SU-DHL-6 (cell line): ENCODE measurements around the gene MMP20.

Source experiments
- H2AFZ ChIP-seq: fragments of 200-600 bp; sonication (generic); 2 replicates; pipeline ENCODE4 v1.6.1; 2014; ENCODE audit warnings: low read depth, mild to moderate bottlenecking, moderate library complexity, mixed read lengths, antibody characterized with exemption, low read length; ENCODE audit not compliant: severe bottlenecking
- H3F3A ChIP-seq: fragments of 200-600 bp; shearing (Covaris generic); 2 replicates; pipeline ENCODE4 v1.6.0; 2016; ENCODE audit warnings: antibody characterized with exemption, mild to moderate bottlenecking; ENCODE audit not compliant: insufficient read depth
- H3K27ac ChIP-seq: fragments of 200-600 bp; sonication (generic); 2 replicates; pipeline ENCODE4 v1.5.1; 2016; ENCODE audit warnings: low read depth, mild to moderate bottlenecking, low read length, moderate library complexity, mixed read lengths
- H3K27me3 ChIP-seq: fragments of 200-600 bp; sonication (generic), shearing (Covaris generic); 2 replicates; pipeline ENCODE4 v1.6.0; 2014; ENCODE audit warnings: mild to moderate bottlenecking, low read length
- H3K36me3 ChIP-seq: fragments of 200-600 bp; sonication (generic); 2 replicates; pipeline ENCODE4 v1.6.1; 2014; ENCODE audit warnings: mild to moderate bottlenecking, low read length, mixed read lengths
- H3K4me2 ChIP-seq: fragments of 300-600, 200-600 bp; shearing (Covaris generic), sonication (generic); 2 replicates; pipeline ENCODE4 v1.6.0; 2014; ENCODE audit warnings: low read length, low read depth, mild to moderate bottlenecking; ENCODE audit not compliant: poor library complexity, severe bottlenecking
- H3K4me3 ChIP-seq: fragments of 200-600 bp; sonication (generic); 2 replicates; pipeline ENCODE4 v1.5.1; 2014; ENCODE audit warnings: antibody characterized with exemption, low read length, mild to moderate bottlenecking, mixed read lengths; ENCODE audit not compliant: insufficient read depth, poor library complexity, severe bottlenecking
- H3K79me2 ChIP-seq: fragments of 200-600 bp; sonication (generic); 2 replicates; pipeline ENCODE4 v1.6.1; 2014; ENCODE audit warnings: mild to moderate bottlenecking, low read length, moderate library complexity; ENCODE audit not compliant: insufficient read depth
- H3K9ac ChIP-seq: fragments of 200-600 bp; sonication (generic); 2 replicates; pipeline ENCODE4 v1.7.0; 2014; ENCODE audit warnings: mild to moderate bottlenecking, low read length
- H3K9me2 ChIP-seq: fragments of 200-600 bp; sonication (generic); replicated peaks from 2 replicates; pipeline ENCODE4 v1.6.1; 2014; ENCODE audit warnings: low read length; ENCODE audit not compliant: insufficient read depth
- H3K9me3 ChIP-seq: fragments of 200-600 bp; sonication (generic); 2 replicates; pipeline ENCODE4 v1.6.1; 2014; ENCODE audit warnings: low read length, mixed read lengths; ENCODE audit not compliant: insufficient read depth
- H4K20me1 ChIP-seq: fragments of 200-600 bp; sonication (generic); 2 replicates; pipeline ENCODE4 v1.6.1; 2014; ENCODE audit warnings: low read depth, mild to moderate bottlenecking, antibody characterized with exemption, low read length, moderate library complexity, mixed read lengths
- EZH2phosphoT487 ChIP-seq: fragments of 200-600 bp; sonication (generic), shearing (Covaris generic); conservative IDR thresholded peaks from 2 replicates; pipeline ENCODE4 v1.6.1; 2018; ENCODE audit warnings: mild to moderate bottlenecking, antibody characterized with exemption, low read length, moderate library complexity, mixed read lengths
- TF ChIP-seq, protein P1 (sequence below): fragments of 200-600 bp; sonication (generic); IDR thresholded peaks from one replicate; pipeline ENCODE4 v1.5.1; 2017; ENCODE audit warnings: antibody characterized with exemption, mild to moderate bottlenecking, low read length, moderate library complexity; ENCODE audit not compliant: insufficient read depth, poor library complexity, severe bottlenecking

Gene MMP20

DNA sequence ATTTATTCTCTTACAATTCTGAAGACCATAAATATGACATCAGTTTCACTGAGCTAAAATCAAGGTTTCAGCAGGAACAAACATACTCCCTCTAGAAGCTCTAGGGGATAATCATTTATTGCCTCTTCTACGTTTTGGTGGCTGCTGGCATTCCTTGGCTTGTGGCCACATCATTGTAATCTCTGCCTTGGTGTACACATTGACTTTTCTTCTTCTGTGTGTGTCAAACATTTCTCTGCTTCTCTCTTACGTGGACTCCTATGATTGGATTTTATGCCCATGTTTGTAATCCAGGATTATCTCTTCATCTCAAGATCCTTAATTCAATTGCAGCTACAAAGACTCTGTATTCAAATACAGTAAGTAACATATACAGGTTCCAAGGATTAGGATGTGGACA lies 30.4 kb upstream of the MMP20 start:
- Histone ChIP-seq H3K4me2 (no peak overlapping the region), H3F3A (no peaks in the 10 kb centered on the region), H3K27ac (no peak overlapping the region), H3K36me3 (no peaks in the 10 kb centered on the region), H4K20me1 (no peaks in the 10 kb centered on the region), H3K27me3 (no peaks in the 10 kb centered on the region), H3K9ac (no peak overlapping the region), H3K9me3 (no peaks in the 10 kb centered on the region), H2AFZ (no peak overlapping the region), H3K79me2 (no peaks in the 10 kb centered on the region), H3K9me2 (no peaks in the 10 kb centered on the region), H3K4me3 (no peak overlapping the region)
- TF ChIP-seq, protein P1, sequence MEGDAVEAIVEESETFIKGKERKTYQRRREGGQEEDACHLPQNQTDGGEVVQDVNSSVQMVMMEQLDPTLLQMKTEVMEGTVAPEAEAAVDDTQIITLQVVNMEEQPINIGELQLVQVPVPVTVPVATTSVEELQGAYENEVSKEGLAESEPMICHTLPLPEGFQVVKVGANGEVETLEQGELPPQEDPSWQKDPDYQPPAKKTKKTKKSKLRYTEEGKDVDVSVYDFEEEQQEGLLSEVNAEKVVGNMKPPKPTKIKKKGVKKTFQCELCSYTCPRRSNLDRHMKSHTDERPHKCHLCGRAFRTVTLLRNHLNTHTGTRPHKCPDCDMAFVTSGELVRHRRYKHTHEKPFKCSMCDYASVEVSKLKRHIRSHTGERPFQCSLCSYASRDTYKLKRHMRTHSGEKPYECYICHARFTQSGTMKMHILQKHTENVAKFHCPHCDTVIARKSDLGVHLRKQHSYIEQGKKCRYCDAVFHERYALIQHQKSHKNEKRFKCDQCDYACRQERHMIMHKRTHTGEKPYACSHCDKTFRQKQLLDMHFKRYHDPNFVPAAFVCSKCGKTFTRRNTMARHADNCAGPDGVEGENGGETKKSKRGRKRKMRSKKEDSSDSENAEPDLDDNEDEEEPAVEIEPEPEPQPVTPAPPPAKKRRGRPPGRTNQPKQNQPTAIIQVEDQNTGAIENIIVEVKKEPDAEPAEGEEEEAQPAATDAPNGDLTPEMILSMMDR, result no peak
- TF ChIP-seq EZH2phosphoT487, result no peak

DNA sequence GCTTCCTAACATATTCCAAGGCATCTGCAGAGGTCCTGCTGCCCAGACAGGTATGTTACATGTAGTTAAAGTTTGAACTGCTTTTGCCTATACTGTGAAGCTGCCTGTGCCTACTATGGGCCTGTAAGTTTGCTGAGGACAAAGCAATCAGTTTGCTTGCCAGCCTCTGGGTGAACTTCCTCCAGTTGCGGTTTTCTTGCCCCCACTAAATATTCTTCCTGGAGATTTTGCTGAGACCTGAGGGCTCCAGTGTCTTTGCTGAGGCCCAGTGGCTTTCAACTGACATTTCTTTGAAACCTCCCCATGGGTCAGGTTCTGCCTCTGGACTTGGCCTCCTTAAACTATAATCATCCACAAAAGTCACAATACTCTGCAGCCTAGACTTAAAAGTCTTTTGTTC lies 29.6 kb upstream of the MMP20 start:
- H4K20me1 ChIP-seq, result no peaks in the 10 kb centered on the region
- no peaks in the 10 kb centered on the region for H3K9me2 ChIP-seq
- no peak overlapping the region for H3K4me3 ChIP-seq
- no peaks in the 10 kb centered on the region for H3K27me3 ChIP-seq
- H2AFZ ChIP-seq, result no peak overlapping the region
- no peak overlapping the region for H3K27ac ChIP-seq
- H3K4me2 ChIP-seq, result no peak overlapping the region
- no peaks in the 10 kb centered on the region for H3K36me3 ChIP-seq
- TF ChIP-seq, protein P1, result no peak
- no peak for TF ChIP-seq EZH2phosphoT487
- H3K9me3 ChIP-seq, result no peaks in the 10 kb centered on the region
- H3K79me2 ChIP-seq, result no peaks in the 10 kb centered on the region
- no peaks in the 10 kb centered on the region for H3F3A ChIP-seq
- H3K9ac ChIP-seq, result no peak overlapping the region

DNA sequence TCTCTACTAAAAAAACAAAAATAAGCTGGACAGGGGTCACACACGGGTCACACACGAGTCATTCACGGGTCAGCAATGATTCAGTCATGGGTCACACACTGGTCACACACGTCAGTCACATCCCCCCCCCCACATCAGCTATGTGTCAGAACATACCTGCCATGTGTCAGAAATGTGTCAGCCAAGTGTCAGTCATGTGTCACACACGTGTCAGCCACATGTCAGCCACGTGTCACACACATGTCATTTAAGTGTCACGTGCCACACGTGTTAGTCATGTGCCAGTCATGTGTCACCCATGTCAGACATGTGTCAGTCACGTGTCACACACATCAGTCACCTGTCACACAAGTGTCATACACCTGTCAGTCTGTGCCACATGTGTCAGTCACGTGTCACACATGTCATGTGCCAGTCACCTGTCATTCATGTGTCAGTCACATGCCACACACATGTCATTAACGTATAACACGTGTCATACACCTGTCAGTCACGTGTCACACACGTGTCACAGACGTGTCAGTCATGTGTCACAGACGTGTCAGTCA lies 28.7 kb upstream of the MMP20 start:
- no peaks in the 10 kb centered on the region for H3K27me3 ChIP-seq
- no peak overlapping the region for H3K4me3 ChIP-seq
- TF ChIP-seq EZH2phosphoT487, result no peak
- TF ChIP-seq, protein P1, result no peak
- no peaks in the 10 kb centered on the region for H3K79me2 ChIP-seq
- no peaks in the 10 kb centered on the region for H3K9me2 ChIP-seq
- no peak overlapping the region for H3K4me2 ChIP-seq
- no peak overlapping the region for H3K27ac ChIP-seq
- no peaks in the 10 kb centered on the region for H3F3A ChIP-seq
- H3K9me3 ChIP-seq, result no peaks in the 10 kb centered on the region
- no peak overlapping the region for H3K9ac ChIP-seq
- H4K20me1 ChIP-seq, result no peaks in the 10 kb centered on the region
- H2AFZ ChIP-seq, result no peak overlapping the region
- no peaks in the 10 kb centered on the region for H3K36me3 ChIP-seq
